OCI-LY7 (cell line): Measurements from ENCODE around the gene BICRAL.
A peak's percentile ranks its signal among the peaks of the same experiment; 100 is the strongest.

ENCODE experiments used
- EZH2phosphoT487 ChIP-seq: fragments of 200-600 bp; sonication (generic); IDR thresholded peaks from 2 replicates; pipeline ENCODE4 v1.6.1; 2018; ENCODE audit warnings: low read depth, borderline replicate concordance, mild to moderate bottlenecking, mixed run types, antibody characterized with exemption, low read length, moderate library complexity, mixed read lengths
- TF ChIP-seq, protein P1 (sequence below): fragments of 200-600 bp; sonication (generic); conservative IDR thresholded peaks from 2 replicates; pipeline ENCODE4 v1.5.1; 2014; ENCODE audit warnings: mild to moderate bottlenecking, antibody characterized with exemption, low read length, moderate library complexity, mixed read lengths

DNA sequence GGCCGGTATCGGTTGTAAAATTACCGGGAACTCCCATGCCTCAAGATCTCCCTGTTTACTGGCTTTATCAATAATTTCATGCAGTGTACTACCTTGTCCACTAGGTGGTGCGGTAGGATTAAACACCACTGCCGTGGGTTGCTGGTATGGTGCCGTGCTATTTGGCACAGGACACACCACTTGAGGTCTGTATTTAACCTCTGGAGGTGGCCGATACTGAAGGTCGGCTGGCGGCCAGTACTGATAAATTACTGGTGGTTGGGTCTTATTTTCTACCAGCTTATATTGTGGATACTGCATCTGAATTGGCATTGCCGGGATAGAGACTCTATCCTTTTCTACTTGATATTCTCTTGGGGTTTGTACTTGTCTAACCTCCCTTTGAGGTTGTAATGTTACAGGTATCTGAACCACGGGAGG lies 119.7 kb downstream of the BICRAL start:
- TF ChIP-seq, protein P1, sequence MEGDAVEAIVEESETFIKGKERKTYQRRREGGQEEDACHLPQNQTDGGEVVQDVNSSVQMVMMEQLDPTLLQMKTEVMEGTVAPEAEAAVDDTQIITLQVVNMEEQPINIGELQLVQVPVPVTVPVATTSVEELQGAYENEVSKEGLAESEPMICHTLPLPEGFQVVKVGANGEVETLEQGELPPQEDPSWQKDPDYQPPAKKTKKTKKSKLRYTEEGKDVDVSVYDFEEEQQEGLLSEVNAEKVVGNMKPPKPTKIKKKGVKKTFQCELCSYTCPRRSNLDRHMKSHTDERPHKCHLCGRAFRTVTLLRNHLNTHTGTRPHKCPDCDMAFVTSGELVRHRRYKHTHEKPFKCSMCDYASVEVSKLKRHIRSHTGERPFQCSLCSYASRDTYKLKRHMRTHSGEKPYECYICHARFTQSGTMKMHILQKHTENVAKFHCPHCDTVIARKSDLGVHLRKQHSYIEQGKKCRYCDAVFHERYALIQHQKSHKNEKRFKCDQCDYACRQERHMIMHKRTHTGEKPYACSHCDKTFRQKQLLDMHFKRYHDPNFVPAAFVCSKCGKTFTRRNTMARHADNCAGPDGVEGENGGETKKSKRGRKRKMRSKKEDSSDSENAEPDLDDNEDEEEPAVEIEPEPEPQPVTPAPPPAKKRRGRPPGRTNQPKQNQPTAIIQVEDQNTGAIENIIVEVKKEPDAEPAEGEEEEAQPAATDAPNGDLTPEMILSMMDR, result peak; percentile 95
- no peak for TF ChIP-seq EZH2phosphoT487
